ENCODE data around the gene CILP2.

The CILP2 gene

DNA sequence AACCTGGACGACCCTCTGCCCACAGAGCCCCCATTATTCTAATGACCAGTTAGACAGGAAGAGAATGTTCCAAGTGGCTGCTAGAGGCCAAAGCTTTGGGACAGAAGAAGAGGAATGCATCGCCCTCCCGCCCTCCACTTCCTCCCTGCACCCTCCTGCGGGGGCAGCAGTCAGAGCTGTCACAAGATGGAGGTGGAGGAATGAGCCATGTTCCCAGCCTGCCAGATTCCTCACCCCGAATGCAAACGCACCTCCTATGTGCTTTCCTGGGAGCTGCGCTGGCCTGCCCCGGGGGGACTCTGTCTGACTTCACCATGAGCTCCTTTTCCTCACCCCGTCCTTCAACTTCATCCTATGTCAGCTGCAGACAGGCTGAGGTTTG lies 7.7 kb upstream of the CILP2 start:
- no peak for DNase-seq

DNA sequence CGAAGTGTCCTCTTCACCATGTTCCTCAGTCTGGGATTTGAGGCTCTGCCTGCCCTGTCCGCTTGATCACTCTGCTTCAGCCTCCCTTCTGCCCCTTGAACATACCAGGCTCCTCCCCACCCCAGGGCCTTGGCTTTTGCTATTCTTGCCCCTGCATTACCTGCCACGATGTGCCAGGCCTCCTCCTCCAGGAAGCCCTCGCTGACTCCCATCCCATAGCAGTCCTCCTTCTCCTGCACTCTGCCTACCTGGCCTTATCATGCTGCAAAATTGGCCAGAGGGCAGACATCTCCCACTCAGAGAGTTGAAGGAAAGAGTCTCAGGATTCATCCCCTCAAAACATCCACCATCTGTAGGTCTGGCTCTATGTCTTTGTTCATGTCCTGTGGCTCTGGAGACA lies 7.2 kb upstream of the CILP2 start:
- DNase-seq = no peak

DNA sequence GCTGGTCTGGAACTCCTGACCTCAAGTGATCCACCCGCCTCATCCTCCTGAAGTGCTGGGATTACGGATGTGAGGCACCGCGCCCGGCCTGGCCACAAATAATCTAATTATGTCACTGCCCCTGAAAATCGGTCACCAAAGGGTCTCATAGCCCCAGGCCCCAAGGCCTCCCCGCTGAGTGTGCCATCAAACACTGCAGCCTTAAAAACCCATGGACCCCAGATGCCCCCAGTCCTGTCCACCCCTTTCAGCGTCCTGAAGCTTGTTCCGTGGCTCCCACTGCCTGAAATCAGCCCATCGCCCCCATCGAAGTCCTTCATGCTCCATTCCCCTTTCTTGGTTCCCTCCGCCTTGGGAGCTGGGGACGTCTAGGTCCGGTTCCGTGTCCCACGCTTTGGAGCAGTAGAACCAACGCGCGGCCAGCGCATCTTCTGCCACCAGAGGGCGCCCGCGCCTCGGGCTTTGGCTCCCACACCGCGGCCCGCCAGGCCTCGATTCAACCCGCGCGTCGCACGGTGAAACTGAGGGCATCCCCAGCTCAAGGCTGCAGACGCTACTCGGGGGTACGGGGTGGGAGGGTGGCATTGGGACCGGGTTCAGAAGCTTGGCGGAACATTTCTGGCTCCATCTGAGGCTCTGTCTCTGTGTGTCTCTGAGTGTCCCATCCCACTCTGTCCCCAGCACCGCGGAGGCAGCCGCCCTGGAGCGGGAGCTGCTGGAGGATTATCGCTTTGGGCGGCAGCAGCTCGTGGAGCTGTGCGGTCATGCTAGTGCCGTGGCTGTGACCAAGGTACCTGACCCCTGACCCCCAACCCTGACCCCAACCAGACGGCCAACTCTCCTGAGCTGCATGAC lies 5.9 kb upstream of the CILP2 start:
- peak; percentile 65 to 82 (median 78) for DNase-seq

DNA sequence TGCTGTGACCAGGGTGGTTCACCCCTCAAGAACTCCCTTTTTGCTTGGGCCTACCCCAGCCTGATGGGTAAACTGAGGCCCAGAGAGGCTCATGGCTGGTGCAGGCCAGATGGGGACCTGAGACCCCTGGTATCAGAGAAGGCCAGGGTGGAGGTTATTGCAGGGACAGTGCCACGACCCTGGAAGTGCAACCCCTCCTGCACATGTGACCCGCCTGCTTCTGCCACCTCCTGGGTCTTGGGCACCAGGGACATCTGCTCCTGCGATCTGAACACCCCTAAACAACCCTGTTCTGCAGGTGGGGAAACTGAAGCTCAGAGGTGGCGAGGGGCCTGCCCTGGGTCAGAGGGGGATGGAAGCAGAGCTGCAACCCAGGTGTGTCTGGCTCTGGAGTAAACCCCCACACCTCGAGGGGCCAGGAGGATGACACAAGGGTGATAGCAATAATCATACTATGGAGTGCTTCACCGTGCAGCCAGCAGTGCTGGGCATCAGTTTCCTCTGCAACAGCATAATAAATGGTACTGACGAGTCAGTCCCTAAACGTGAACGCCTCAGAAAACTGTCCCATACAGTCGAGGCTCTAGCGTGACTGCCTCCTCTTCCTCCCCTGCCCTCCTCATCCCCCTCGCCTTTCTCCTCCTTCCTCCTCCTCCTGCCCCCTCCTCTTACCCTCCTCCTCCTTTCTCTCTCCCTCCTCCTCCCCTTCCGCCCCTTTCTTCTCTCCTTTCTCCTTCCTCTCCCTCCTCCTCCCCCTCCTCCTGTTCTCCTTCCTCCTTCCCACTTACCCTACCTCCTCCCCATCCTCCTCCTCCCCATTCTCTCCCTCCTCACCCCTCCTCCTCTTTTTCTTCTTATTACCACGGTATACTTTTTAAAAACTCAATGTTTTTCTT lies 5.0 kb upstream of the CILP2 start:
- no peak for DNase-seq

DNA sequence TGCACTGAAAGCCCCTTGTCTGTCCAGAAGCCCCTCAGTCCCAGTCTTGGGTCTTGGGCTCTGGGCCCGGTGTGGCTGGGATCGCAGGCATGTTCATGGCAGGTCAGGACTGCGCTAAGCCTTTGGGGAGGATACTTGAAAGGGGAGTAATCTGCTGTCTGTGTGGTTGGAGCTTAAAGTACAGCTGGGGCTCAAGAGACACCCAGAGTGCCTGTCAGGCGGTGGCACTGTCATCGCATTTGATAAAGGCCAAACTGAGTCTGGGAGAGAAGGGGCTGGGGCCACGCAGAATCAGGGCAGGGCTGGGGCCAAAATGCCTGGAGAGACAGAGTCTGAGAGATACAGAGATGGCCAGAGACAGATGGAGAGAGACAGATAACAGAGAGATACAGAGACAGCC lies 4.2 kb upstream of the CILP2 start:
- no peak for DNase-seq

DNA sequence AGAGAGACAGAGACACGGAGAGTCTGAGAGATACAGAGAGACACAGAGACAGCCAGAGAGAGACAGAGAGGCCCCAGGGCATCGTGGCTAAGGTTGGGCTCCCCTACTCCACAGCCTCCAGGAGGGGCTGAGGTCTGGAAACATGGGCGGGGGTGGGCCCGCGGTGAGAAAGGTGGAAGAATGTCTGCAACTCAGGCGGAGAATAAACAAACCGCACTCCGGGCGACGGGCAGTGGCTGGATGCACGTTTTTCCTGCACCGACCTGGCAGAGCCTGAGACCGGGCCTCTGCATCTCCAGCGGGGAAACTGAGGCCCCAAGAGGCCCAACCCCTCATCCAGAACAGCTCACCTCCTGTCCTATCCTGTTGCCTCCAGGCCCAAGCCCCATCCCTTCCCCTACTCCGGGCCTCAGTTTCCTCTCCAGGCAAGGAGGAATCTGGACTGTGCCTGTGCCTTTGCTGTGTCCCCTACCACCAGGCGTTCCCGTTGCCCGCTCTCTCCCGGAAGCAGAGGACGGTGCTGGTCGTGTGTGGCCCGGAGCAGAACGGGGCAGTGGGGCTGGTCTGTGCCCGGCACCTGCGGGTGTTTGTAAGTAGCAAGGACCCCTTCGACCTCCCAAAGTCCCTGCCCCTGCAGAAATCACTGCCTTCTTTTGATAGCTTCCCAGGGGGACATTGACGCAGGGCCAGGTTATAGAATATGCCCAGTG lies 3.4 kb upstream of the CILP2 start:
- no peak for DNase-seq

DNA sequence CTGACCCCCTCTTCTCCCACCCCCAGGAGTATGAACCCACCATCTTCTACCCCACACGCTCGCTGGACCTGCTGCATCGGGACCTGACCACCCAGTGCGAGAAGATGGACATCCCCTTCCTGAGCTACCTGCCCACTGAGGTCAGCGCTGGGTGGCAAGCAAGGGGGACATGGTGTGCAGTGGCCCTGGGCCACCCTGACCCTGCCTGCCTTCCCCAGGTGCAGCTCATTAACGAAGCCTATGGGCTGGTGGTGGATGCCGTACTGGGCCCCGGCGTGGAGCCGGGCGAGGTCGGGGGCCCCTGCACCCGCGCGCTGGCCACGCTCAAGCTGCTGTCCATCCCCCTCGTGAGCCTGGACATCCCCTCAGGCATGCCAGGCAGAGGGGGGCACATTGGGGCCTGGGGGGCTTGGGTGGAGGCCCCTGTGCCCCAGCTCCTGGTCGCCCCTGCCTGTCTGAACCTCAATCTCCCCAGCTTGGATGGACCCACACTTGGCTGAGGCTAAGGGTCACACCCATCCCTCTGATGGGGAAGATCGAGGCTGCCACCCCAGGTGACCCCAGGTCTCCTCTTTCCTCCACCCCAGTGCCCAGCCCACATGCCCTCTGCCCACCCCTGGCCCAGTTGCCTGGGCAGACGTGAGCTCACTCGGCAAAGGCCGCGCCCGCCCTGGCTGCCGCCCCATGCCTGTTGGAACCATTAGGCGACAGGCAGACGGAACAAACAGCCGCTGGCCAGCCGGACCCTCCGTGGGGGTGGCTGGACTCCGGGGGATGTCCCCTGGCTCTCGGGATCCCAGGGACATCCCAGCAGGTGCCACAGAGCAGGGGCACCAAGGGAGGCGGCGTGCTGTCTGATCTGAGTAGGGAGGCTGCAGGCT lies 2.5 kb upstream of the CILP2 start:
- no peak for DNase-seq

DNA sequence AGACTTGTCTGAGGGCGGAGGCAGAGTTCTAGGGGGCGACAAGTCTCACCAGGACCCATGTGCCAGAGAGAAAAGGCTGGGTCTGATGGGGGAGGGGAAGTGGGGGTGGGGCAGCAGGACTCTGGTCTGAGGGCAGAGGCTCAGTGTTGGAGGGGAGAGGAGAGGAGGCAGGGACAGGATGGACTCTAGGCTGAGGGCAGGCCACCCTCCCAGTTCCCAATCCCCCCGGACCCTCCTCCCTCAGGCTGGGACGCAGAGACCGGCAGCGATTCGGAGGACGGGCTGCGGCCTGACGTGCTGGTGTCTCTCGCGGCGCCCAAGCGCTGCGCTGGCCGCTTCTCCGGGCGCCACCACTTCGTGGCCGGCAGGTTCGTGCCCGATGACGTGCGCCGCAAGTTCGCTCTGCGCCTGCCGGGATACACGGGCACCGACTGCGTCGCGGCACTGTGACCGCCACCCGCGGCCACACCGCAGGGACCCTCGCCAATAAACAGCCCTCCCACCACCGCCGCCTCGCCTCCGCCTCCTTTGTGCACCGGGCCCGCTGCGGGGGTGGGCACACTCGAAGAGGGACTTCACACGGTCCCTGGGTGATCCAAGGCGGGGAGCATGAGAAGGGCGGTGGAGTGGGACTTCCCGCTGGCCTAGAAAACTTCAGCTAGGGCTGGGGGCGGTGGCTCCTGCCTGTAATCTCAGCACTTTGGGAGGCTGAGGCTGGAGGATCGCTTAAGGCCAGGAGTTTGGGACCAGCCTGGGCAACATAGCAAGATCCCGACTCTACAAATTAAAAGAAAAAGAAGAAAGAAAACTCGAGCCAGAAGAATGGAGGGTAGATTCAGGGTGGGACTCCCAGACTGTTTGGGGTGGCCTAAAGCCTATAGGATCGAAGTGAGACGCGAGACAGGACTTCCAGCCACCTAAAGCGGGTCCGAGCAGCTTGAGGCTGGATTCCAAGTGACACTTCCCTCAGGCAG lies 703 bp upstream of the CILP2 start:
- peak in 1 of 5 experiments; percentile 39 for DNase-seq

DNA sequence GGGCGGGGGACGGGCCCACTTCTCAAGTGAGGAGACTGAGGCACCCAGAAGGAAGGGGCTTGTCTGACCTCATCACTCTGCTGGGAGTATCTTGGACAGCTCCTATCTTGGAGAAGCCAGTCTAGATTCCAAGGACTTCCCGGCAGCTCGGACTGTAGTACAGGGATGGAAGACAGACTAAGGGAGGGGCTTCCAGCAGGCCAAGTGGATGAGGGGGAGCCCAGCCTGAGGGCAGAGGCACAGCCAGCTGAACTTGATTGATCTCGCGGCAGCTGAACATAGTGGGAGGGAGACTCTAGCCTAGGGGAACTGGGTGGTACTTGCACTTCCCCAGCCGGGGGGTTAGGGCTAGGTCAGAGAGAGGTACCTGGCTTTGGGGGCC lies 711 bp downstream of the CILP2 start:
- no peak for DNase-seq

DNA sequence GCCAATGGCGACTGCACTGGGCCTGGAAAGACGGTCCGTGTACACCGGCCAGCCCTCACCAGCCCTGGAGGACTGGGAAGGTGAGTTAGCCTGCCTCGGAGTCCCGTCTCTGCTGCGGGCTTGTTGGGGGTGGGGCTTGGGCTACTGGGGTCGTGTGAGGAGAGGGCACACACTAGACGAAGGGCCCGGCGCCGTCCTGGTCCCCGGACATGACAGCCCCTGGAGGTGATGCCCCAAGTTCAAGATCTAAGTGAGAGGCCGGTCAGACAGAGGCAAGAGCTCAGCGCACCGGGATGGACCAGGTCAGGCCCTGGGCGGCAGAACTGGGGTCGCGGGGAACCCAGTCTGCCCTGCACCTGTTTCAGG lies 1.6 kb downstream of the CILP2 start:
- DNase-seq = no peak

DNA sequence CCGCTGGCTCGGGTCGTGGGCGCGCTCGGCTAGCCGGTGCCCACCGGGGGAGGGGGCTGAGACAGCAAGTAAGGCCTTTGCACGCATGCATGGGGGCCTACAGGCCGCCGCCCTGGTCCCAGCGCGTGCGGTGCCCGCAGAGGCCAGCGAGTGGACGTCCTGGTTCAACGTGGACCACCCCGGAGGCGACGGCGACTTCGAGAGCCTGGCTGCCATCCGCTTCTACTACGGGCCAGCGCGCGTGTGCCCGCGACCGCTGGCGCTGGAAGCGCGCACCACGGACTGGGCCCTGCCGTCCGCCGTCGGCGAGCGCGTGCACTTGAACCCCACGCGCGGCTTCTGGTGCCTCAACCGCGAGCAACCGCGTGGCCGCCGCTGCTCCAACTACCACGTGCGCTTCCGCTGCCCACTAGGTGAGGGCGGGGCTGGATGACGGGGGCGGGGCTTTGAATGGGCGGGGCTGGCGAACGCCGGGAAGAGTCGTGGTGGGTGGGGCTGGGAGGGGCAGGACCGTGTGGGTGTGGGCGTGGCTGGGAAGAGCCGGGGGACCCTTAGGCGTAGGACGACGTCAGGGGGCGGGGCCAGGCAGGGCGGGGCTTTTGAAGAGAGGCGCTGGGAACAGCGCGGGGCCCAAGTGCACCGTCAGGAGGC lies 2.1 kb downstream of the CILP2 start:
- peak; percentile 34 to 78 (median 55) for DNase-seq

DNA sequence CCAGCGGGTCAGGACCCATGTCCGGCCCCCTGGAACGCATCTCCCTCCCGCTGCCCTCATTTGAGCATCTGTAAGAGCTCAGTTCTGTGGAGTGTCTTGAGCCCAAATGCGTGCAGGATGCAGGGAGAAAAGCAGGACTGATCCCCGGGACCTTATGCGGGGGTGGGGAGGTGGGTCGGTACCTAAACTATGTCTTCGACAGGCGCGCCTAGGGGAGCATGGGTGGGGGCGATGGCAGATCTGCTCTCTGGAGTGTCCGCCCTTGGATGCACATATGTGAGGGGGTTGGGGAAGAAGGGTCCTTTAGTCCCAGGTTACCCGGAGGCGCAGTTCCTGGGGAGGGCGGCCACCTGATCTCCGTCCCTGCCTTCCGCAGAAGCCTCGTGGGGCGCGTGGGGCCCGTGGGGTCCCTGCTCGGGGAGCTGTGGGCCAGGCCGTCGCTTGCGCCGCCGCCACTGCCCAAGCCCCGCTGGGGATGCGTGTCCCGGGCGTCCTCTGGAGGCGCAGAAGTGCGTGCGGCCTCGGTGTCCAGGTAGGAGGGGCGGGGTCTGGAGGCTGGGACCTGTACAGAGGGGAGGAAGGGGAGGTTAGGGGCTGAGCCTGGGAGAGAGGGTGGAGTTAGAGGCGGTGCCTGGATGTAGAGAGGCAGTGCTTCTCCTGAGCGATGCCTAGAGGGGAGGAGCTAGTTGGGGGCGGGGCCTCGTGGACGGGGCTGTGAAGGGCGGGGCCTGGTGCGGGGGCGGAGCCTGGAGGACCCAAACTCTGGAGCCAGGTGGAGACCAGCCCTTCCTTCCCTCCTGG lies 2.9 kb downstream of the CILP2 start:
- DNase-seq = peak; percentile 57 to 81 (median 68)

DNA sequence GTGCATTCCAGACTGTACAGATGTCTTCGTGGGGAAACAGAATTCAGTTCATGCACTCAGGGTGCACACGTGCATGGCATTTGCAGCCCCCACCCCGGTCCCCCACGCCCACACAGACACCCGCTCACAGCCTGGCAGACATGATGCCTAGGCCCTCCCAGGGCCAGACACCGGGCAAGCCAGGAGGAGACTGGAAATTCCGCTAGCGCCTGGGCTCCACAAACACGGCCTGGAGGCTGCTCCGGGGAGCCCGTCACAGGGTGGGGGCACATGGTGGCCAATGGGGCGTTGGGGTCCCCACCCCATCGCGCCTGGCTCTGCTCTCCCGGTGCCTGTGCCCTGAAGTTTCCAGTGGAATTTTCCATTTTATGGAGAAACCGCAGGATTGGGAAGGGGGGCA lies 3.6 kb downstream of the CILP2 start:
- no peak for DNase-seq

DNA sequence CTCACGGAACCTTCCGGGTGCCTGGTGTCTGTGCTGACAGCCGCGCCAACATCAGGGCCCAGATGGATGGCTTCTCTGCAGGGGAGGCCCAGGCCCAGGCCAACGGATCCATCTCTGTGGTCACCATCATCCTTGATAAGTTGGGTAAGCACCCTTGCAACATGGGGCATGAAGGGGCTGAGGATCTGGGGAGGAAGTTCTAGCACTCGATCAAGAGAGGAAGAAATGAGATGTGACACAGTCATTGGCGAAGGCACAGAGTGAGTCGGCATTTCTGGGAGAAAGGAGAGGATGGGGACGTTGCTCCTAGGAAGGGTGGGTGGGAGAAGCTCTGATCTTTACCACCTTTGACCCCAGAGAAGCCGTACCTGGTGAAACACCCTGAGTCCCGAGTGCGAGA lies 4.4 kb downstream of the CILP2 start:
- no peak for DNase-seq

DNA sequence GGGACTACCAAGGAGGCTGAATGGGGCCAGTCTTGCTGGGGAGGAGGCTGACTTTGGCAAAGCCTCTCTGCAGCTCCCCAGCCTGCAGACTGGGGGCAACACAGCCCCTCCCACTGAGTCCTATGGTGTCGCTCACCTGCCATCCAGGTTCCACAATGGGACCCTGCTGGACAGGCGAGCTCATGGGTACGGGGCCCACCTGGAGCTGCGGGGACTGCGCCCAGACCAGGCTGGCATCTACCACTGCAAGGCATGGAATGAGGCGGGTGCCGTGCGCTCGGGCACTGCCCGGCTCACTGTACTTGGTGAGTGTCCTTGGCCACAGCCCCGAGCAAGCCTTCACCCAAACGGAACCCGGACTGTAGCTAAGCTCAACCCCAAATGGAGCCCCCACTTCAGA lies 5.0 kb downstream of the CILP2 start:
- DNase-seq = no peak

DNA sequence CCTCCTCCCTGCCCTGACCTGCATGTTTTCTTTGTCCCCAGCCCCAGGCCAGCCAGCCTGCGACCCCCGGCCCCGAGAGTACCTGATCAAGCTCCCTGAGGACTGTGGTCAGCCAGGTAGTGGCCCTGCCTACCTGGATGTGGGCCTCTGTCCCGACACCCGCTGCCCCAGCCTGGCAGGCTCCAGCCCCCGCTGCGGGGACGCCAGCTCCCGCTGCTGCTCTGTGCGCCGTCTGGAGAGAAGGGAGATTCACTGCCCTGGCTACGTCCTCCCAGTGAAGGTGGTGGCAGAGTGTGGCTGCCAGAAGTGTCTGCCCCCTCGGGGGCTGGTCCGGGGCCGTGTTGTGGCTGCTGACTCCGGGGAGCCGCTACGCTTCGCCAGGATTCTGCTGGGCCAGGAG lies 5.6 kb downstream of the CILP2 start:
- DNase-seq = no peak

DNA sequence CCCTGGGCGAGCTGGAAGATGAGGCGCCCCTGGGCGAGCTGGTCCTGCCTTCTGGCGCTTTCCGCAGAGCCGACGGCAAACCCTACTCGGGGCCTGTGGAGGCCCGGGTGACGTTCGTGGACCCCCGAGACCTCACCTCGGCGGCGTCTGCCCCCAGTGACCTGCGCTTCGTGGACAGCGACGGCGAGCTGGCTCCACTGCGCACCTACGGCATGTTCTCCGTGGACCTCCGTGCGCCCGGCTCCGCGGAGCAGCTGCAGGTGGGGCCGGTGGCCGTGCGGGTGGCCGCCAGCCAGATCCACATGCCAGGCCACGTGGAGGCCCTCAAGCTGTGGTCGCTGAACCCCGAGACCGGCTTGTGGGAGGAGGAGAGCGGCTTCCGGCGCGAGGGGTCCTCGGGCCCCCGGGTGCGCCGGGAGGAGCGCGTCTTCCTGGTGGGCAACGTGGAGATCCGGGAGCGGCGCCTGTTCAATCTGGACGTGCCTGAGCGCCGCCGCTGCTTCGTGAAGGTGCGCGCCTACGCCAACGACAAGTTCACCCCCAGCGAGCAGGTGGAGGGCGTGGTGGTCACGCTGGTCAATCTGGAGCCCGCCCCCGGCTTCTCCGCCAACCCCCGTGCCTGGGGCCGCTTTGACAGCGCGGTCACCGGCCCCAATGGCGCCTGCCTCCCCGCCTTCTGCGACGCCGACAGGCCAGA lies 6.3 kb downstream of the CILP2 start:
- DNase-seq = no peak

DNA sequence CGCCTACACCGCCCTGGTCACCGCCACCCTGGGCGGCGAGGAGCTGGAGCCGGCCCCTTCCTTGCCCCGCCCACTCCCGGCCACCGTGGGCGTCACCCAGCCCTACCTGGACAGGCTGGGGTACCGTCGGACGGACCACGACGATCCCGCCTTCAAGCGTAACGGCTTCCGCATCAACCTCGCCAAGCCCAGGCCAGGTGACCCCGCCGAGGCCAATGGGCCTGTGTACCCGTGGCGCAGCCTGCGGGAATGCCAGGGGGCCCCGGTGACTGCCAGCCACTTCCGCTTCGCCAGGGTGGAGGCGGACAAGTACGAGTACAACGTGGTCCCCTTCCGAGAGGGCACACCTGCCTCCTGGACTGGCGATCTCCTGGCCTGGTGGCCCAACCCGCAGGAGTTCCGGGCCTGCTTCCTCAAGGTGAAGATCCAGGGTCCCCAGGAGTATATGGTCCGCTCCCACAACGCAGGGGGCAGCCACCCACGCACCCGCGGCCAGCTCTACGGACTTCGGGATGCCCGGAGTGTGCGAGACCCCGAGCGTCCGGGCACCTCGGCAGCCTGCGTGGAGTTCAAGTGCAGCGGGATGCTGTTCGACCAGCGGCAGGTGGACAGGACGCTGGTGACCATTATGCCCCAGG lies 7.0 kb downstream of the CILP2 start:
- DNase-seq = no peak

DNA sequence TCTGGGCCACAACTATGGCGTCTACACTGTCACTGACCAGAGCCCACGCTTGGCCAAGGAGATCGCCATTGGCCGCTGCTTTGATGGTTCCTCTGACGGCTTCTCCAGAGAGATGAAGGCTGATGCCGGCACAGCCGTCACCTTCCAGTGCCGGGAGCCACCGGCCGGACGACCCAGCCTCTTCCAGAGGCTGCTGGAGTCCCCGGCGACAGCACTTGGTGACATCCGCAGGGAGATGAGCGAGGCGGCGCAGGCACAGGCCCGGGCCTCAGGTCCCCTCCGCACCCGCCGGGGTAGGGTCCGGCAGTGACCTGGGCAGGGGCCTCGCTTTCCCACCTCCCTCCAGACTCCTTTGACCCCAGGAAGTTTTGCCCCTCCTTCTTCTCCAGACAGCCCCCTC lies 7.6 kb downstream of the CILP2 start:
- no peak for DNase-seq

Data from T-helper 2 cell (primary cell).